Stimulated activated CD4-positive, alpha-beta T cell treated with anti-CD3 and anti-CD28 coated beads, Interleukin-12 subunit alpha, Interleukin-12 subunit beta, amount 100 ng/mL, for 4 hours (primary cell): ENCODE results near the gene ART1.
"Not testable (repeated sequence)": the region's sequence is repeated elsewhere in the genome, so short reads cannot be mapped to it uniquely, and the experiment has no call there.

ENCODE experiments used
- DNase-seq: peaks from one replicate; pipeline ENCODE4 v3.0.0-alpha.2; 2020

Gene ART1

GRCh38 chr11:3635641-3636375, 9.1 kb upstream of the ART1 start:
- no peak for DNase-seq

GRCh38 chr11:3637201-3637600, 7.7 kb upstream of the ART1 start:
- DNase-seq, result no peak

GRCh38 chr11:3638513-3638912, 6.4 kb upstream of the ART1 start:
- DNase-seq, result no peak

GRCh38 chr11:3639841-3640240, 5.1 kb upstream of the ART1 start:
- DNase-seq, result no peak

- DNase-seq, result no peak
These were observed 3.7 kb upstream of the ART1 start for GRCh38 chr11:3641191-3641590.

GRCh38 chr11:3641701-3642070, 3.2 kb upstream of the ART1 start, which contains the start of gene ART5:
TSS of gene ART5 (minus strand) at chr11:3641992. CDS start at chr11:3641862, 130 bp downstream.
- DNase-seq, result no peak

- DNase-seq, result peak; percentile 54
These were observed 2.6 kb upstream of the ART1 start for GRCh38 chr11:3642071-3642951.

GRCh38 chr11:3643102-3643546, 1.8 kb upstream of the ART1 start:
- not testable (repeated sequence) for DNase-seq

- DNase-seq, result no peak
These were observed 624 bp downstream of the ART1 start for GRCh38 chr11:3645552-3645951.

- not testable (repeated sequence) for DNase-seq
These were observed 3.9 kb downstream of the ART1 start for GRCh38 chr11:3648843-3649242.

- DNase-seq, result not testable (repeated sequence)
These were observed 4.4 kb downstream of the ART1 start for GRCh38 chr11:3649374-3649773.

- DNase-seq, result not testable (repeated sequence)
These were observed 7.6 kb downstream of the ART1 start for GRCh38 chr11:3652514-3652913.

GRCh38 chr11:3655547-3655946, 10.6 kb downstream of the ART1 start:
- DNase-seq, result no peak

- not testable (repeated sequence) for DNase-seq
These were observed 12.4 kb downstream of the ART1 start for GRCh38 chr11:3657331-3657730.

GRCh38 chr11:3658252-3658651, 13.3 kb downstream of the ART1 start:
- no peak for DNase-seq

- no peak for DNase-seq
These were observed 14.9 kb downstream of the ART1 start for GRCh38 chr11:3659595-3660515.

- DNase-seq, result no peak
These were observed 16.0 kb downstream of the ART1 start for GRCh38 chr11:3660960-3661359.

- no peak for DNase-seq
These were observed 17.9 kb downstream of the ART1 start for GRCh38 chr11:3662856-3663255.

GRCh38 chr11:3664032-3664630, 19.2 kb downstream of the ART1 start:
- no peak for DNase-seq

- DNase-seq, result no peak
These were observed 20.6 kb downstream of the ART1 start for GRCh38 chr11:3665336-3666022.

GRCh38 chr11:3666023-3666530, 21.1 kb downstream of the ART1 start:
- no peak for DNase-seq
